CD4-positive, CD25-positive, alpha-beta regulatory T cell (primary cell): ENCODE data around the gene TSR1. TPM values are rescaled to one million over a fixed set of nuclear protein-coding genes. Genes with fewer than 3 reads are reported as not detected.

Experiments used
- ATAC-seq, 2 donors: fragments of 150-1000 bp; cut with Tn5 transposase; one replicate each; pipeline ENCODE4 v1.10.0; 2021; ENCODE audit warnings: low read depth in 2 of 2, moderate number of reproducible peaks in 2 of 2, moderate library complexity in 1 of 2
- DNase-seq, 3 donors: peaks; one replicate each; pipeline versions ENCODE4 v3.0.0 to v3.0.0-alpha.2; 2012 to 2022; ENCODE audit warnings: mixed read lengths in 1 of 3
- H3K27ac ChIP-seq: one replicate; pipeline ENCODE4 v1.7.0; 2013; ENCODE audit warnings: mild to moderate bottlenecking, low read length; ENCODE audit not compliant: insufficient read depth, poor library complexity, severe bottlenecking
- H3K27me3 ChIP-seq: one replicate; pipeline ENCODE4 v1.7.0; 2013; ENCODE audit warnings: low read length; ENCODE audit not compliant: control insufficient read depth, insufficient read depth
- H3K36me3 ChIP-seq: one replicate; pipeline ENCODE4 v1.7.0; 2013; ENCODE audit warnings: mild to moderate bottlenecking, low read length, moderate library complexity; ENCODE audit not compliant: control insufficient read depth, insufficient read depth
- H3K4me1 ChIP-seq: 2 replicates; pipeline ENCODE4 v1.7.0; 2013; ENCODE audit warnings: mild to moderate bottlenecking, low read length; ENCODE audit not compliant: insufficient read depth, control insufficient read depth, poor library complexity, severe bottlenecking
- H3K4me3 ChIP-seq: one replicate; pipeline ENCODE4 v1.7.0; 2013; ENCODE audit warnings: low read depth, mild to moderate bottlenecking, low read length, moderate library complexity
- H3K9me3 ChIP-seq, 2 experiments: 1 replicate in 1 of 2; 2 replicates in 1 of 2; pipeline ENCODE4 v1.7.0; 2013; ENCODE audit warnings: low read length in 2 of 2, mild to moderate bottlenecking in 1 of 2, moderate library complexity in 1 of 2; ENCODE audit not compliant: control insufficient read depth in 2 of 2
- H3K27ac Mint-ChIP-seq, 3 donors: one replicate each; pipeline ENCODE4 v1.8.0; 2020 to 2022; ENCODE audit warnings: mild to moderate bottlenecking in 3 of 3, mixed read lengths in 3 of 3, moderate library complexity in 2 of 3
- H3K27me3 Mint-ChIP-seq: one replicate; pipeline ENCODE4 v1.8.0; 2022; ENCODE audit warnings: mild to moderate bottlenecking, mixed read lengths
- H3K36me3 Mint-ChIP-seq: one replicate; pipeline ENCODE4 v1.8.0; 2020; ENCODE audit warnings: mixed read lengths
- H3K4me1 Mint-ChIP-seq, 4 donors: one replicate each; pipeline ENCODE4 v1.8.0; 2020 to 2022; ENCODE audit warnings: mixed read lengths in 4 of 4, mild to moderate bottlenecking in 1 of 4
- H3K4me3 Mint-ChIP-seq, 4 donors: one replicate each; pipeline ENCODE4 v1.8.0; 2020 to 2022; ENCODE audit warnings: mild to moderate bottlenecking in 4 of 4, mixed read lengths in 4 of 4, moderate library complexity in 3 of 4
- H3K9me3 Mint-ChIP-seq, 7 donors: one replicate each; pipeline ENCODE4 v1.8.0; 2020 to 2022; ENCODE audit warnings: mixed read lengths in 7 of 7, mild to moderate bottlenecking in 3 of 7, moderate library complexity in 2 of 7
- polyA plus RNA-seq, 4 donors: library from polyadenylated mRNA; unstranded; fragments of 300-500 nt; fragmentation: Illumina TruSeq; gene quantifications; one replicate each; pipeline ENCODE4 v1.2.3, GENCODE V29; 2021
- total RNA-seq: library from RNA; stranded (reverse); gene quantifications from one replicate; pipeline ENCODE4 v1.2.3, GENCODE V29; 2022

The TSR1 gene
- total and polyA plus RNA-seq, 5 donors from 2014 or later: 11.4 to 25.1 (median 15.8) TPM

DNA sequence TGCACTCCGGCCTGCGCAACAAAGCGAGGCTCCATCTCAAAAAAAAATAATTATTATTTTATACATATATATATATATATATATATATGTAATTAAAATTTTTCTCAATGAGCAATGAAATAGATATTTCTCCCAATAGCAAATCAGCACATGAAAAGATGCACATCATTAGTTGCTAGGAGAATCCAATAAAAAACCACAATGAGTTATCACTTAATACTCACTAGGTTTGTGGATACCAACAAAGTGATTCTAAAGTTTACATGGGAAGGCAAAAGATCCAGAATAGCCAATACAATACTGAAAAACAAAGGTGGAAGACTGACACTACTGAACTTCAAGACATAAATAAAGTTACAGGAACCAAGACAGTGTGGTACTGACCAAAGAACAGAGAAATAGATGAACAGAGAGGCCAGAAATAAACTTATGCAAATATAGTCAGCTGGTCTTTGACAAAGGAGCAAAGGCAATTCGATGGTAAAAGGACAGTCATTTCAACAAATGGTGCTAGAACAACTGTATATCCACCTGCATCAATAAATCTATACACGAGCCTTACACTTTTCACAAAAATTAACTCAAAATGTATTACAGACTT lies 46.3 kb downstream of the TSR1 start:
- H3K4me3 Mint-ChIP-seq: no peak overlapping the region
- H3K4me1 Mint-ChIP-seq: peaks cover 9 to 21% (median 14%) of the 10 kb centered on the region in 4 donors
- H3K36me3 ChIP-seq: peaks cover 83% of the 10 kb centered on the region
- no peak overlapping the region for H3K4me3 ChIP-seq
- H3K27ac Mint-ChIP-seq: no peak overlapping the region
- peaks cover 36% of the 10 kb centered on the region for H3K36me3 Mint-ChIP-seq
- no peak overlapping the region for H3K27ac ChIP-seq
- H3K27me3 ChIP-seq: no peaks in the 10 kb centered on the region
- H3K27me3 Mint-ChIP-seq: peaks cover 5% of the 10 kb centered on the region
- DNase-seq (no peak), ATAC-seq (no peak)
- H3K9me3 Mint-ChIP-seq: no peaks in the 10 kb centered on the region
- H3K9me3 ChIP-seq: no peaks in the 10 kb centered on the region
- no peaks in the 10 kb centered on the region for H3K4me1 ChIP-seq

DNA sequence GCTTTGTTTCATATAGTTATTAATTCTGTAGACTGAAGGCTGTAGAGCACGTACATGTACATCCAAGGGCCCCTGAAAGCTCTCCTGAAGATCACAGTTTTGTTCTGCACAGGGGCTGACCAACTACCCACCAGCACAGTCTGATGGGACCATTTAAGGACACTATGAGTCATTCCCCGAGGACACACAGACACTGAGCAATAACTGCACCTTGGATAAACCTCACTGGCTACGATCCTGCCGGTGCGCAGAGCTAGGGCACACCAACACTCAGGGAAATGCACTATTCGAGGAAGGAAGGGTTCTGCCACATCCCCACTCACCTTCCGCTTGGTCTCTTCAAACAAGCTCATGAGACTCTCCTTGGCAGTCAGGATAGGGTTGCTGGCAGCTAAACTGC lies 53.0 kb downstream of the TSR1 start:
- Mint-ChIP-seq H3K27ac (no peak overlapping the region), H3K4me1 (peaks cover 2 to 10% (median 7%) of the 10 kb centered on the region in 4 donors), H3K27me3 (no peaks in the 10 kb centered on the region), H3K4me3 (no peak overlapping the region), H3K9me3 (no peaks in the 10 kb centered on the region), H3K36me3 (peaks cover 52% of the 10 kb centered on the region)
- no peak for DNase-seq
- Histone ChIP-seq H3K9me3 (no peaks in the 10 kb centered on the region), H3K27me3 (no peaks in the 10 kb centered on the region), H3K4me3 (no peak overlapping the region), H3K4me1 (no peaks in the 10 kb centered on the region), H3K36me3 (peaks cover 79% of the 10 kb centered on the region), H3K27ac (no peak overlapping the region)
- no peak for ATAC-seq

DNA sequence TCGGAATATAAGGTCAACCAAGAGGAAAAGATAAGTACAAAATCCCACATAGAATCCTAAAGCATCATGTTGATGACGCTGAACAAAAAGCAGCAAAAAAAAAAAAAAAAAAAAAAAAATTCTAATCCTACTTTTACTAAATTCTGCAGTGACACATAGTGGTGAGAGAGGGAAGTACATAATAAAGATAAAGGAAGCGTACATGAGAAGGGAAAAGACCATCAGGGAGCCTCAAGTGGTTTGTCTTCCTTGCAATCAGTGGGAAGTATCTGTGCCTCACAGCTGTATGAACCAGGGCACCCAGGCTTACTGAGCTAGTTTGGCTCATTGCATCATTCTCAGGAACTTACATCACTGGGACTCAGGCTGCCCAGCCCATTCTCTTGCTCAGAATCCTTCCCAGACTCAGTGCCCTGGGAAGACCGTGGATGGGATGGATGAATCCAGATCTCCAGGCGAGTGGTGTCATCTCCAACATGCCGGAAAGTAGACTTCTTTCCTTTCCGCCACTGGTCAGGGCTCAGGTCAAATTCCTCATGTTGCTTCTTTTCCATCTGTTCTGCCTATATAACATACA lies 53.9 kb downstream of the TSR1 start:
- H3K9me3 Mint-ChIP-seq: no peaks in the 10 kb centered on the region
- no peaks in the 10 kb centered on the region for H3K27me3 ChIP-seq
- no peak overlapping the region for H3K4me3 ChIP-seq
- H3K27ac Mint-ChIP-seq: peak overlapping the region in 2 of 3 donors; percentile 45 to 83
- no peaks in the 10 kb centered on the region for H3K9me3 ChIP-seq
- H3K36me3 ChIP-seq: peaks cover 73% of the 10 kb centered on the region
- H3K27me3 Mint-ChIP-seq: no peaks in the 10 kb centered on the region
- no peak overlapping the region for H3K27ac ChIP-seq
- H3K36me3 Mint-ChIP-seq: peaks cover 48% of the 10 kb centered on the region
- peak in 2 of 3 donors; percentile 66 to 71 for DNase-seq
- no peak overlapping the region for H3K4me3 Mint-ChIP-seq
- peaks cover 2 to 10% (median 5%) of the 10 kb centered on the region in 4 donors for H3K4me1 Mint-ChIP-seq
- no peak for ATAC-seq
- H3K4me1 ChIP-seq: no peaks in the 10 kb centered on the region

DNA sequence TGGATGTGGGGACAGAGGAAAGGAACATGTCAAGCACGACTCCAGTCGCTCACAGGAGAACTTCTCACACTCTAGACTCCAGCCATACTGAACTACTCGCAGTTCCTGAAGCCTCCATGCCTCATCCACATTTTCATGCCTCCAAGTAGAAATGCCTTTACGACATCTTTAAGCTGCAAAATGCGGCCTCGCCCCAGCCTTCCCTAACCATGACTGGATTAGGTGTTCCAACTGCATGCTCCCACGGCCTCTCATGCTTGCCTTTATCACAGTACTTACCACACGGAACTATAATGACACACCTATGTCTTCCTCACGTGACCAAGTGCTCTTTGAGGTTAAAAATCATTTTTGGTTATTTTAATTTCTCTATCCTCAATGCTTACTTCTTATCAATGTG lies 56.5 kb downstream of the TSR1 start:
- H3K27me3 Mint-ChIP-seq: no peaks in the 10 kb centered on the region
- H3K9me3 Mint-ChIP-seq: no peaks in the 10 kb centered on the region
- peaks cover 60% of the 10 kb centered on the region for H3K36me3 Mint-ChIP-seq
- ATAC-seq (no peak), DNase-seq (no peak)
- no peak overlapping the region for H3K27ac ChIP-seq
- no peak overlapping the region for H3K27ac Mint-ChIP-seq
- H3K4me3 ChIP-seq: no peak overlapping the region
- H3K36me3 ChIP-seq: peaks cover 63% of the 10 kb centered on the region
- no peaks in the 10 kb centered on the region for H3K9me3 ChIP-seq
- no peaks in the 10 kb centered on the region for H3K4me1 ChIP-seq
- no peaks in the 10 kb centered on the region for H3K27me3 ChIP-seq
- peaks cover 0 to 12% (median 9%) of the 10 kb centered on the region in 4 donors for H3K4me1 Mint-ChIP-seq
- H3K4me3 Mint-ChIP-seq: no peak overlapping the region

DNA sequence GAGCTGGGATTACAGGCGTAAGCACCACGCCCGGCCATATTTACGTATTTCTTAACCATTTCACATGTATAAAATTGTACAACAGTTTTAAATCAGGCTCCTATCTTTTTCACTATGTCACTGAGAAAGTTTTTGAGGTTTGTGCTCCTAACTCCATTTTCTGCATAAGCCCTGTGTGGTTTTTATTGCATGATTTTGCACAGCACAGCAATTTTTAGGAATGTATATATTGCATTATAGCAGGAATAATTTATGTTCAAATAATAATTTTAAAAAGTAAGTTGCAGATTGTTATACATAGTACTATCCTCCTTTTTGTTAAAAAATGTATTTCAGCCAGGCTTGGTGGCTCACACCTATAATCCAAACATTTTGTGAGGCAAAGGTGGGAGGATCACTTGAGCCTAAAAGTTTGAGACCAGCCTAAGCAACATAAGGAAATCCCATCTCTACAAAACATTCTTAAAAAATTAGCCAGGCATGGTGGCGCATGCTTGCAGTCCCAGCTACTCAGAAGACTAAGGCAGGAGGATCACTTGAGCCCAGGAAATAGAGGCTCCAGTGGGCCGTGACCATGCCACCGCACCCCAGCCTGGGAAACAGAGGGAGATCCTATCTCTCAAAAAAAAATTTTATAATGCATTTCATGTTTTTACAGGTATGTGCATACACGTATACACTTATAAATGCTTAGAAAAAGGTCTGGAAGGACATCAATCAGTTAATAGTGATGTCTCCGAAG lies 58.7 kb downstream of the TSR1 start:
- no peak overlapping the region for H3K4me3 Mint-ChIP-seq
- ATAC-seq: no peak
- no peaks in the 10 kb centered on the region for H3K9me3 ChIP-seq
- peaks cover 56% of the 10 kb centered on the region for H3K36me3 Mint-ChIP-seq
- H3K27ac Mint-ChIP-seq: no peak overlapping the region
- no peaks in the 10 kb centered on the region for H3K27me3 Mint-ChIP-seq
- no peak overlapping the region for H3K4me3 ChIP-seq
- no peak overlapping the region for H3K27ac ChIP-seq
- no peaks in the 10 kb centered on the region for H3K4me1 ChIP-seq
- no peak for DNase-seq
- H3K9me3 Mint-ChIP-seq: no peaks in the 10 kb centered on the region
- H3K27me3 ChIP-seq: no peaks in the 10 kb centered on the region
- peaks cover 59% of the 10 kb centered on the region for H3K36me3 ChIP-seq
- peaks cover 7 to 18% (median 9%) of the 10 kb centered on the region in 4 donors for H3K4me1 Mint-ChIP-seq

DNA sequence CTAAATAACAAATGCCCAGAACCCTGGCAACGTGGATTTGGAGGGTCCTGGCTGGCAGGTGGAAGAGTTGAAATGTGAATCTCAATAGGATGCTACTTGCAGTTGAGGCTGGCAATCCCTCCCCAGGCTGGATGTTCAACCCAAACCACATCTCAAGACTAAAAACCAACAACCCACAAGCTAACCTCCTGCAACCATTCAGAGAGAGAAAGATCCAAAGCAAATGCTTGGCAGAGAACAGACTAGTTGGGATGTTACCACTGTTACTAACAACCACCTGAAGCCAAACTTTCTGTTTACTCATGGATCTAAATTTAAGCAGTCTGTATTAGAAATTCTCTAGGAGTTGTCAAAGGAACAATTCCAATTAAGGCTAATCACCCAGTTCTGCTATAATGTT lies 60.5 kb downstream of the TSR1 start:
- Histone ChIP-seq H3K36me3 (peaks cover 41% of the 10 kb centered on the region), H3K27me3 (no peaks in the 10 kb centered on the region), H3K4me3 (no peak overlapping the region), H3K4me1 (no peaks in the 10 kb centered on the region), H3K27ac (no peak overlapping the region), H3K9me3 (no peaks in the 10 kb centered on the region)
- H3K36me3 Mint-ChIP-seq: peaks cover 45% of the 10 kb centered on the region
- peaks cover 0 to 15% (median 13%) of the 10 kb centered on the region in 4 donors for H3K4me1 Mint-ChIP-seq
- peak overlapping the region in 1 of 3 donors; percentile 74 for H3K27ac Mint-ChIP-seq
- DNase-seq: no peak
- H3K4me3 Mint-ChIP-seq: no peak overlapping the region
- H3K9me3 Mint-ChIP-seq: no peaks in the 10 kb centered on the region
- no peak for ATAC-seq
- no peaks in the 10 kb centered on the region for H3K27me3 Mint-ChIP-seq

DNA sequence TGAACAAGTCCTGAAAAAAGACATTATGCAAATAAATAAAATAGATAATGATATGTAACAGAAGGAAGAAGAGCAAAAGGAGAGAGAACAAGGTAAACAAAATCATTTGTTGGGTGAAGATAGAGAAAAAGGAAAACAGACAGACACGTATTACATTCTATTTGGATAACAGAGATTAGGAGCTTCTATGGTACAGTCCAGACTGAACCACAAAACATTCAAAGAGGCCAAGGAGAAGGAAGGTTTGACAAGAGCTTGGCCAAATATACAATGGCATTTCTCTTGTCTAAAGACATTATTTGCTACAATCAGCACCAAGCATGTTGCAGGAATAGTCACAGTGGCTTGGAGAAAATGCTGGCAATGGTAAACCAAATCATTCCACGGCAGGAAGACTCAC lies 61.8 kb downstream of the TSR1 start:
- no peak for DNase-seq
- no peak overlapping the region for H3K27ac ChIP-seq
- H3K4me3 Mint-ChIP-seq: no peak overlapping the region
- H3K4me3 ChIP-seq: no peak overlapping the region
- no peaks in the 10 kb centered on the region for H3K9me3 ChIP-seq
- peaks cover 28% of the 10 kb centered on the region for H3K36me3 ChIP-seq
- no peak for ATAC-seq
- H3K27me3 ChIP-seq: no peaks in the 10 kb centered on the region
- H3K4me1 Mint-ChIP-seq: peaks cover 0 to 23% (median 15%) of the 10 kb centered on the region in 4 donors
- no peak overlapping the region for H3K27ac Mint-ChIP-seq
- H3K9me3 Mint-ChIP-seq: no peaks in the 10 kb centered on the region
- peaks cover 46% of the 10 kb centered on the region for H3K36me3 Mint-ChIP-seq
- H3K27me3 Mint-ChIP-seq: no peaks in the 10 kb centered on the region
- H3K4me1 ChIP-seq: no peaks in the 10 kb centered on the region
